ENCODE data around the gene AP5B1.
"Not testable (repeated sequence)": the region's sequence is repeated elsewhere in the genome, so short reads cannot be mapped to it uniquely, and the experiment has no call there.

Gene AP5B1

GRCh38 chr11:65762816-65763215 lies 18.0 kb downstream of the AP5B1 start:
- not testable (repeated sequence) for DNase-seq

GRCh38 chr11:65762169-65762568 lies 18.6 kb downstream of the AP5B1 start:
- not testable (repeated sequence) for DNase-seq

- no peak for DNase-seq
Measured at GRCh38 chr11:65745049-65745448, 35.7 kb downstream of the AP5B1 start.

- DNase-seq: no peak
Measured at GRCh38 chr11:65744699-65745042, 36.1 kb downstream of the AP5B1 start.

GRCh38 chr11:65744026-65744698 lies 36.6 kb downstream of the AP5B1 start:
- no peak for DNase-seq

GRCh38 chr11:65743681-65744025 lies 37.1 kb downstream of the AP5B1 start:
- no peak for DNase-seq

- DNase-seq: no peak
Measured at GRCh38 chr11:65742353-65742752, 38.4 kb downstream of the AP5B1 start.

- DNase-seq: no peak
Measured at GRCh38 chr11:65741185-65741584, 39.6 kb downstream of the AP5B1 start.

- no peak for DNase-seq
Measured at GRCh38 chr11:65739022-65739421, 41.8 kb downstream of the AP5B1 start.

- DNase-seq: no peak
Measured at GRCh38 chr11:65736810-65737209, 44.0 kb downstream of the AP5B1 start.

GRCh38 chr11:65735111-65735510 lies 45.7 kb downstream of the AP5B1 start:
- DNase-seq: not testable (repeated sequence)

GRCh38 chr11:65730461-65730860 lies 50.3 kb downstream of the AP5B1 start:
- DNase-seq: no peak

GRCh38 chr11:65727865-65728264 lies 52.9 kb downstream of the AP5B1 start:
- DNase-seq: no peak

- DNase-seq: no peak
Measured at GRCh38 chr11:65726660-65727059, 54.1 kb downstream of the AP5B1 start.
